ENCODE results near the gene APOD.
A peak's percentile ranks its signal among the peaks of the same experiment; 100 is the strongest.
"Not testable (repeated sequence)": the region's sequence is repeated elsewhere in the genome, so short reads cannot be mapped to it uniquely, and the experiment has no call there.

Gene APOD

DNA sequence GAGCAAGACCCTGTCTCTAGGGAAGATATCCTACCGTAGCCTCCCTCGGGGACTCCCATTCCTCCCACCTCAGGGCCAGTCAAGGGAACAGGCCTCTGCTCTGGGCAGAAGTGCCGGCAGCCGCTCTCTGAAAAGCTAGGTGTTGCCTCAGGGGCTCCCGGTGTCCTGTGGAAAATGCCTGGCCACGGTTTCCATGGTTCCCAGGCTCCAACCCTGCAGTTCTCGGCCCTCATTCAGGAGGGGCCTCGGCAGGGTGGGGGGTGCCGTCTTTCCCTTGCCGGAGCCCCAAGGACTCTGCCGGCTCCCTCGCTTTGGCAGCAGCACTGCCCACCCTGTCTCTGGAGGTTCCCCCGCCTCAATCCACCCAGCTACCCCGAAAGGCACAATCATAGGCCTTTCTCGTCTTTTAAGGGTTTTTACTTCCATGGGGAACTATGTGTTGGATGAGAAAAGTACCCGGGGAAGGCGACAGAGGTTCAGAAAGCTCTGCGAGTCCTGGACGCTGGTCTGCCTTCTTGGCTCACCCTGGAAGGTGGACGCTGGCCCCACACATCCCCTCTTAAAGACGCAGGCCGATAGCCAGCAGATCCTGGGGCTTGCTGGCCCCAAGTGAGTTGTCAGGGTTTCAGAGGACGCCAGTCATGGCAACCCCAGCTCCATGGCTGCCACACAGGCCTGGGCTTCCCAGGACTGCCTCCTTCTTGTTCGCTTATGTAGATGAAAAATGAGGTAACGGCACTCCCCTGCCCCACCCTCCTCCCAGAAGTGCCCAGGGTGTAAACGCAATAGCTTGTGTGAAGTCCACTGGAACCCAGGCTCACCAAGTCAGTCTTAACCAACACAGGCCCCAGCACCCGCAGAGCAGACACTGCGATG, 34.3 kb upstream of the APOD start:
- DNase-seq: not testable (repeated sequence)

GRCh38 chr3:195617134-195617533, 33.4 kb upstream of the APOD start:
- DNase-seq: not testable (repeated sequence)

- no peak for DNase-seq
These were observed 32.9 kb upstream of the APOD start for GRCh38 chr3:195616681-195617080.

GRCh38 chr3:195615952-195616537, 32.3 kb upstream of the APOD start:
- DNase-seq: not testable (repeated sequence)

GRCh38 chr3:195614672-195615504, 31.1 kb upstream of the APOD start:
- DNase-seq: not testable (repeated sequence)

- DNase-seq: peak in 1 of 3 donors; percentile 10
These were observed 29.8 kb upstream of the APOD start for GRCh38 chr3:195613468-195614069.

GRCh38 chr3:195612075-195612800, 28.5 kb upstream of the APOD start:
- DNase-seq: peak; percentile 61 to 80 (median 74)

GRCh38 chr3:195609229-195609628, 25.5 kb upstream of the APOD start:
- no peak for DNase-seq

DNA sequence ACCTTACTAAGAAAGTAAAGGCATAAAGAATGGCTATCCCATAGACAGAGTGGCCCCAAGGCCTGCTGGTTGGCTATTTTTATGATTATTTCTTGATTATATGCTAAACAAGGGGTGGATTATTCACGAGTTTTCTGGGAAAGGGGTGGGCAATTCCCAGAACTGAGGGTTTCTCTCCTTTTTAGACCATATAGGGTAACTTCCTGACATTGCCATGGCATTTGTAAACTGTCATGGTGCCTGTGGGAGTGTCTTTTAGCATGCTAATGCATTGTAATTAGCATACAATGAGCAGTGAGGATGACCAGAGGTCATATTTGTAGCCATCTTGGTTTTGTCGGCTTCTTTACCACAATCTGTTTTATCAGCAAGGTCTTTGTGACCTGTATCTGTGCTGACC, 18.0 kb upstream of the APOD start:
- not testable (repeated sequence) for DNase-seq

DNA sequence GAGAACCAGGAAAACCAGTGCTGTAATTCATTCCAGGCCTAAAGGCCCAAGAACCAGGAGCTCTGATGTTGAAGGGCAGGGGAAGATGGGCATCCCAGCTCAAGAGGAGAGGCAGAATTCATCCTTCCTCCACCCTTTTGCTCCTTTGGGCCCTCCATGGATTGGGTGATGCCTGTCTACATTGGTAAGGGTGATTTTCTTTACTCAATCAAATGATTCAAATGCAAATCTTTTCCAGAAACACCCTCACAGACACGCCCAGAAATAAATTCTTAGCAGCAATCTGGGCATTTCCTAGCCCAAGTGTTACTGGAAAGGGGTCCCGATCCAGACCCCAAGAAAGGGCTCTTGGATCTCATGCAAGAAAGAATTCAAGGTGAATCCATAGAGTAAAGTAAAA, 17.6 kb upstream of the APOD start:
- no peak for DNase-seq

GRCh38 chr3:195599926-195600325, 16.2 kb upstream of the APOD start:
- DNase-seq: not testable (repeated sequence)

DNA sequence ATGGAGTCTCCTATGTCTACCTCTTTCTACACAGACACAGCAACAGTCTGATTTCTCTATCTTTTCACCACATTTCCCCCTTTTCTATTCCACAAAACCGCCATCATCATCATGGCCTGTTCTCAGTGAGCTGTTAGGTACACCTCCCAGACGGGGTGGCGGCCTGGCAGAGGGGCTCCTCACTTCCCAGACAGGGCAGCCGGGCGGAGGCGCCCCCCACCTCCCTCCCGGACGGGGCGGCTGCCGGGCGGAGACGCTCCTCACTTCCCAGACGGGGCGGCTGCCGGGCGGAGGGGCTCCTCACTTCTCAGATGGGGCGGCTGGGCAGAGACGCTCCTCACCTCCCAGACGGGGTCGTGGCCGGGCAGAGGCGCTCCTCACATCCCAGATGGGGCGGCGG, 15.8 kb upstream of the APOD start:
- not testable (repeated sequence) for DNase-seq

GRCh38 chr3:195597848-195598247, 14.1 kb upstream of the APOD start:
- no peak for DNase-seq

DNA sequence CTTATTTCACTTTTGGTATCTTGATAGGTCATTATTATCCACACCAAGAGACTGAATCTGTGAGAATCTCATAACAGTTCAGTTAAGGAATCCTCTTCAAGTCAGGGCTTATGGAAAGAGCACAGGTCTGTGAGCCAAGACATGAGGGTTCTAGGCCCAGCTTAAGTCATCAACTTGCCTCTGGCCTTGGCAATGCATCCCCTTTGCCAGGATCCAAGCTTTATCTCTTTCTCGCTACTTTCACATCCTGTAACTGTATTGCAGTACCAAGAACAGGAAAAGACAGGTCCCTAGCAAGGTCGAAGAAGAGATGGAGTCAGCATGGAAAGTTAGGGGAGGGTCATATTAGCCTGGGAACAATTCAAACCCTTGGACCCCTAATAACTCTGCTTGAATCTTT, 13.5 kb upstream of the APOD start:
- DNase-seq: no peak

DNA sequence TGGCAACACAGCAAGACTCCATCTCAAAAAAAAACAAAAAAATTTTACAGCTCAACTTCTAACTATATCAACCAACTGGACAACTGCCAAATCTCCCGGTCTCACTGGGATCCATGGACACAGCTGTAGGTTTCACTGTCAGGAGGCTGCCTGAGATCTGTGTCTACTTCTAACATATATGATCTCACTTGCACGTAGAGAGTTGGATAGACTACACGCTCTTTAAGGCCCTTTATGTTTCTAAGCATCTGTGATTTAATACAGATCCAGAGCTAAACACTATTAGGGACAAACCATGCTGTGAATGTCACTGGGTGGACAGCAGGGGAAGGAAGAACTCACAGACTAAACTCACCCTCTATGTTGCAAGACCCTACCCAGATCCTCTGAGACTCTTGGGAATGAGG, 13.0 kb upstream of the APOD start:
- peak in 1 of 3 donors; percentile 14 for DNase-seq

- no peak for DNase-seq
These were observed 12.2 kb upstream of the APOD start for GRCh38 chr3:195595785-195596531.

- no peak for DNase-seq
These were observed 8.1 kb upstream of the APOD start for GRCh38 chr3:195591852-195592251.

DNA sequence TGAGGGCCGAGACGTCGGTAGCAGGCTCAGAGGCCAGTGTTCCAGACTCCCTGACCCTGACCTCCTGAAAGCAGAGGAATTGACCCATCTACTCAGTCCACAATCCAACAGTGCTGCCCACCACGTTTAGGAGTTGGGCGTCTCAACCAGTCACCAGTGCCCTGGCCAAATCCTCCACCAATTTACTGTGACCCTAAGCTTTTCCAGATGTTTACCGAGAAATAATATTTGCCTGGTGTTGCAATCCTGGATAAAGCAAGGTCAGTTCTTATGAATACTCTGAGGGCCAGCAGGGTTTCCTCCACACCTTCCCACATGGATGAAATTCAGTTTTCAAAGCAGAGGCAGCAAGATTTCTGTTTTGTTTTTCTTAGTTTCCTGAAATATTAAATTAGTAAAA, 7.5 kb upstream of the APOD start:
- no peak for DNase-seq

DNA sequence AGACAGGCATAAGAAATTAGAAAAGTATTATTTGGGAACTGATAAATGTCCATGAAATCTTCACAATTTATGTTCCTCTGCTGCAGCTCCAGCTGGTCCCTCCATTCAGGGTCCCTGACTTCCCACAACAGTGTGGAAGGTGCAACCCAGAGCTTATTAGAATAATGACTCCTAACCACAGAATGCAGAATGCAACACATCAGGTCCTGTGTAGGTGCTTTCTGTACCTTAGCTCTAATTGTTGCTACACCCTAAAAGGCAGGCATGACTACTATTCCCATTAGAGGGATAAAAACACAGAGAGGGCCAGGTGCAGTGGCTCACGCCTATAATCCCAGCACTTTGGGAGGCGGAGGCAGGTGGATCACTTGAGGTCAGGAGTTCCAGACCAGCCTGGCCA, 6.6 kb upstream of the APOD start:
- not testable (repeated sequence) for DNase-seq

DNA sequence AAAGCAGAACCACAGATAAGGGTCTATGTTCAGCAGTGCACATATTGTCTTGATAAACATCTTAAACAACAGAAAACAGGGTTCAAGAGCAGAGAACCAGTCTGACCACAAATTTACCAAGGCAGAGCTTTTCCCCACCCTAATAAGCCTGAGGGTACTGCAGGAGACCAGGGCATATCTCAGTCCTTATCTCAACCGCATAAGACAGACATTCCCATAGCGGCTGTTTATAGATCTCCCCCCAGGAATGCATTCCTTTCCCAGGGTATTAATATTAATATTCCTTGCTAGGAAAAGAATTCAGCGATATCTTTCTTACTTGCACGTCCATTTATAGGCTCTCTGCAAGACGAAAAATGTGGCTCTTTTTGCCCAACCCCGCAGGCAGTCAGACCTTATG, 6.1 kb upstream of the APOD start:
- DNase-seq: not testable (repeated sequence)

DNA sequence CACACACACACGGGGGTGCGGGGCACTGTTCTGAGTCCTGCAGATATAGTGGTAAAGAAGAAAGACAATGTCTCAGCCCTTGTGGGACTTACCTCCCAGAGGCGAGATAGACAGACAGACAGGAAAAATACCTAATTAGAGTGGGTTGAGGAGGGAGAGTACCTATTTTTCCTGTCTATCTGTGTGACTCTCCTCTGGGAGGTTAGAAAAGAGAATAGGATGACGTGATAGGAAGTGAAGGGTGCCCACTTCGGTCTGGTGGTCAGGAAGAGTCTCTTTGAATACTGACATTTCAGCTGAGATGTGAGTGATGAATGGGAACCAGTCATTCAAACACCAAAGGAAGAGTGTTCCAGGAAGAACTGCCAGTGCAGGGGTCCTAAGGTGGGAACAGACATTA, 4.1 kb upstream of the APOD start:
- DNase-seq: peak in 1 of 3 donors; percentile 26

DNA sequence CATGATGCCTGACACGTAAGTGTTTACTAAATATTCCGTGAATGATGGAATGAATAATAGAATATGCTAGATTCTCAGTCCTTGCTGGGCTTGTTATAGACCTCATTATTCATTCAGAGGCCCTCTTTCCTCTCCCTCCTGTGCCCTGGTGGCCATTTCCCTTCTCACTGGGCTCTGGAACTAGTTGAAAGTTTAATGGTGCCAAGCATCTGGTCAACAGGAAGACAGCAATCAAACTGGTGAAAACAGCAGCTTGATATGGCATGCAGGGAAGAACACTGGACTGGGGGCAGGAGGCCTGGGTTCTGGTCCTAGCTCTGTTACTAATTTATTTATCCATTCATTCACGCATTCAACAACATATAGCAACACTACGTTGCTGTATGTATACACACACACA, 3.7 kb upstream of the APOD start:
- no peak for DNase-seq

All from suppressor macrophage treated with lipopolysaccharide for 1 hour (primary cell).